ENCODE measurements around the gene LALBA.
"Not testable (repeated sequence)": the region's sequence is repeated elsewhere in the genome, so short reads cannot be mapped to it uniquely, and the experiment has no call there.

LALBA gene

GRCh38 chr12:48569946-48570345 is at the start of gene LALBA:
LALBA (minus strand) TSS chr12:48570046; CDS start chr12:48570020, 26 bp downstream.
- in situ Hi-C loops (cut with MboI; ENCODE audit: low sequenced_read_pairs), result no loop called here

- in situ Hi-C loops (cut with MboI; ENCODE audit: low sequenced_read_pairs), result no loop called here
Observed at GRCh38 chr12:48618541-48618940, 48.7 kb upstream of the LALBA start.

GRCh38 chr12:48615681-48616080 is 45.8 kb upstream of the LALBA start:
- in situ Hi-C loops (cut with MboI; ENCODE audit: low sequenced_read_pairs), result no loop called here

DNA sequence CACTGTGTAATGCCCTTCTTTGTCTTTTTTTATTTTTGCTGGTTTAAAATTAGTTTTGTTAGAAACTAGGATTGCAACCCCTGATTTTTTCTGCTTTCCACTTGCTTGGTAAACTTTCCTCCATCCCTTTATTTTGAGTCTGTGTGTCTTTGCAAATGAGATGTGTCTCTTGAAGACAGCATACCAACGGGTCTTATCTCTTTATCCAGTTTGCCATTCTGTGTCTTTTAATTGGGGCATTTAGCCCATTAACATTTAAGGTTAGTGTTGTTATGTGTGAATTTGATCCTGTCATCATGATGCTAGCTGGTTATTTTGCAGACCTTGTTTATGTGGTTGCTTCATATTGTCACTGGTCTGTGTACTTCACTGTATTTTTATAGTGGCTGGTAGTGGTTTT is 43.5 kb upstream of the LALBA start:
- in situ Hi-C loops (cut with MboI; ENCODE audit: low sequenced_read_pairs), result no loop called here

DNA sequence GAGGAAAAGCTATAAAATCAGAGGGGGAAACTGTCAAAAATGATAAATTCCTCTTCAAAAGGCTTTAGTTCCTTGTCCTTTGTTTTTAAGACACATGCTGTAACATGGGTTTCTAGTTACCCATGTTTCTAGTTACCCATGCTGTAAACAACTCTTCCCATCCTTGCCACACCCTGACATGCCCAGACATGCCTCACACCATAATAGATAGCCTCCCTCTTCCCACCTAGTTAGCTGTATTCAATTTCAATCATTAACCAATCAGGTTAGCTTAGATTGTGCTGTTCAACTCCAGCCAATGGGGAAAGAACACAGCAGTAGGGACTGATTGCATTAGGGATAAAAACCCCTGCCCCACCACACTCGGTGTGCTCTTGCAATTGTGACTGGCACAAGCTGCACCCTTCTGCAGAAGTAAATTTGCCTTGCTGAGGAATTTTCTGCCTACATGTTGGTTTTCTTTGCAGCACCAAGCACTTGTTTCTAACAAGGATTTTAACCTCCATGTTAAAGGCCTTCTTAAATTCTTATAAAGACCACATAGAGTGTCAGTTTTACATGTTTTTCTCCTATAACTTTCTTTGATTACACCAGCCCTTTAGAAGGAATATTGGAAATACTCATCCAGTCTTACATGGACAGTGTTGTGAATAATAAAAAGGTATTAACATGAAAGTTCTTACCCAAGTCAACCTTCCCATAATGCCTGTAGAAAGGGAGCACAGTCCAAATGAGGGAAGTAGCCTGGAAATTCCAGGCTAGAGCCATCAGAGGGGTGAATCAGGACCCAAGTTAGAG is 32.5 kb upstream of the LALBA start:
- in situ Hi-C loops (cut with MboI; ENCODE audit: low sequenced_read_pairs), result no loop called here

- in situ Hi-C loops (cut with MboI; ENCODE audit: low sequenced_read_pairs), result no loop called here
Observed at GRCh38 chr12:48601013-48601756, 31.3 kb upstream of the LALBA start.

- in situ Hi-C loops (cut with MboI; ENCODE audit: low sequenced_read_pairs), result no loop called here
Observed at GRCh38 chr12:48600552-48600951, 30.7 kb upstream of the LALBA start.

DNA sequence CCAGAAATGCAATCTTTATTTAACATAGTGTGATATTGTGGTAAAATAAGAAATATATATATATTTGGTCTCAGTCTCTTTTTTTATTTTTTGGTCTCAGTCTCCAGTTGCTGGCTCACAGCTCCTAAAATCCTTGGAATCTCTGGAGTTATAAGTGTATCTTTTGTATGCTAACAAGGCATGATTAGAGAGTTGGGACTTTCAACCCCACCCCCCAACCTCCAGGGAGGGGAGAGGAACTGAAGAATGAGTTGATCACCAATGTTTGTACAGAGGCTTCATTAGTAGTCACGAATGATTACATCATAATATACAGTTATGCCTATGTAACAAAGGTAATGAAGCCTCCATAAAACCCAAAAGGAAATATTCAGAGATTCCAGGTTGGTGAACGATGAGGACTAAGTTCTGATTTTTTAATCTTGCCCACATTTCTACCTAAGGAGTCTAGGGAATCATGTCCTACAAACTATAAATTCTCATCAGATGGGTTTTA is 22.8 kb upstream of the LALBA start:
- in situ Hi-C loops (cut with MboI; ENCODE audit: low sequenced_read_pairs), result no loop called here

- in situ Hi-C loops (cut with MboI; ENCODE audit: low sequenced_read_pairs), result no loop called here
Observed at GRCh38 chr12:48586361-48586760, 16.5 kb upstream of the LALBA start.

DNA sequence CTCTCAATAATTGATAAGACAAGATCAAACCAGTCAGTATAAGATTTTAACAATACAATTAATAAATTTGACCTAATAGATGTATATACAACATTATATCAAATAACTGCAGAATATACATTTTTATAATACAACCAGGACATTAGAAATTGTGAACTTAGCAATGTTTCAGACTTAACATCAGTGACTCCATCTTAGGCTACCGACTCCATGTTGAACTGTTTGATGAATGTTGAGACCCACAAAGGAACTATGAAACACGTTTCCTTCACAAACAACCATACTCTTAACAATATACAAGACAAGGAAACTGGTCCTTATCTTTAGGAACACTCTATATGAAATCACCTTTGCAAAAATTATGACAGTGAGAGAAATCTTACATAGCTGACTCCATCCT is 13.9 kb upstream of the LALBA start:
- in situ Hi-C loops (cut with MboI; ENCODE audit: low sequenced_read_pairs), result no loop called here

DNA sequence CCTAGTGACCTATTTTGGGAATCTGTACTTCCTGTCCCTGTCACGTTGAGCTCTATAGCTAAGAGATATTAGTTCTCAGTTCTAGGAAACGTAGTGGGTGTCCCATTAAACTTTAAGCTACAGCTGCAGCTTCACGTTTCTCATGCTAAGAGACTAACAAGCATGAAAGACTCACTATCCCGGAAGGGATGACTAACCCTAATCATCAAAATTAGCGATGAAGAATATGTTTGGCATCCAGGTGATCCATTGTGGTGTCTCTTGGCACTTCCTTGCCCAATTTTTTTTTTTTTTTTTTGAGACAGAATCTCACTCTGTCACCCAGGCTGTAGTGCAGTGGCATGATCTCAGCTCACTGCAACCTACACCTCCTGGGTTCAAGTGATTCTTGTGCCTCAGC is 11.0 kb upstream of the LALBA start:
- in situ Hi-C loops (cut with MboI; ENCODE audit: low sequenced_read_pairs), result no loop called here

DNA sequence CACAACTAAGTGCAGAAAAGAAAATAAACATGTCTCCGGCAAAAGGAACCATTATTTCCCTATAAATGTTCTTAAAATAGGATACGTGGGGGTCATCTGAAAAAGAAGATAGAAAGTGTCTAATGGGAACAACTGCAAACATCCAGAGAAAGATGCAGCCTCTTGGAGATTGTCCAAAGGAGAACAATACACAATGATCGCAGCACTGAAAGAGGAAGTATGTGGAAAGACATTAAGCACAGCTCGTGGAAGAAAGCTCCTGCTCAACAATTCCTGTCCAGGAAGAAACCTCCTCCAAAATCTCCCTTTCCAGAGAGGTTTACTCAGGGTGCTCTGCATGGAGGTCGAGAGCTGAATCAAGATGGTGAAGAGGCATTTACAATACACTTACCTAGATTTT is 2.5 kb upstream of the LALBA start:
- in situ Hi-C loops (cut with MboI; ENCODE audit: low sequenced_read_pairs), result no loop called here

DNA sequence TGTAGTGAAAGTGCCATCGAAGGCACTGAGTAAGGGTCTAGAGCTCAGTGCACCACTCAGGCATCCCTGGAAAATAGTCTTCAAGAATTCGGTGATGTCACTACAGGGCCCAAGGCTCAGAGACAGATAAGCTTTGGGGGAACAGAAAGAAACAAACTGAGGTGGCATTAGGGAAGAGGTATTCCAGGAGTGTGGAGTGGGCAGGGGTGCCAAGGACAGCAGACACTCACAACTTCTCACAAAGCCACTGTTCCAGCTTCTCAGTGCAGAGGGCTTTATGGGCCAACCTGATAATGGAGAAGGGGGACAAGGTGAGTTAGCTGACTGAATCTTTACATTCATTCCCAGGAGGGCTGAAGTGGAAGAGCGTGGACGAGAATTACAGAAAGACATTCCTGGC is 2.1 kb downstream of the LALBA start:
- in situ Hi-C loops (cut with MboI; ENCODE audit: low sequenced_read_pairs), result no loop called here

DNA sequence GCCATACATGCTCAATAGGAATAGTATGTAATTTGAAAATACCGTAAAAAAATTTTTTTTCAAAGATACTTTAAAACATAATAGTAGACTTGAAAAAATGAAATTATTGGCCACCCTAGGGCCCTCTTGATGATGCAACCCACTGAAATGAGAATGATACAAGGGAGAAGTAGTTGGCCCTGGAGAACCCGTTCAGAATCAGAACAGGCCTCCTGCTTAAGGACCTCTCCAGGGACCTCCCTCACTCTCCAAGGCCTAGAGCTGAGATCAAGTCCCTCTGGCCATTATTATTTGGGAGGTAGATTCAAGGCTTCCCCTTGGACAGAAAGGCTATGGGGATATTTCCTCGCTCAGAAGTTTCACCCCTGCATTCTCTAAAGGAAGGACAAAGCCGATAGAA is 11.9 kb downstream of the LALBA start:
- in situ Hi-C loops (cut with MboI; ENCODE audit: low sequenced_read_pairs), result no loop called here

GRCh38 chr12:48556631-48557030 is 13.2 kb downstream of the LALBA start:
- in situ Hi-C loops (cut with MboI; ENCODE audit: low sequenced_read_pairs), result no loop called here

GRCh38 chr12:48553666-48554343 is 16.0 kb downstream of the LALBA start:
- in situ Hi-C loops (cut with MboI; ENCODE audit: low sequenced_read_pairs), result not testable (repeated sequence)

DNA sequence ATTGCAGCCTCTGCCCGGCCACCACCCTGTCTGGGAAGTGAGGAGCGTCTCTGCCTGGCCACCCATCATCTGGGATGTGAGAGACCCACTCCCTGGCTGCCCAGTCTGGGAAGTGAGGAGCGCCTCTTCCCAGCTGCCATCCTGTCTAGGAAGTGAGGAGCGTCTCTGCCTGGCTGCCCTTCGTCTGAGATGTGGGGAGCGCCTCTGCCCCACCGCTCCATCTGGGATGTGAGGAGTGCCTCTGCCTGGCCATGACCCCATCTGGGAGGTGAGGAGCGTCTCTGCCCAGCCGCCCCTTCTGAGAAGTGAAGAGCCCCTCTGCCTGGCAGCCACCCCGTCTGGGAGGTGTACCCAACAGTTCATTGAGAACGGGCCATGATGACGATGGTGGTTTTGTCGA is 18.2 kb downstream of the LALBA start:
- in situ Hi-C loops (cut with MboI; ENCODE audit: low sequenced_read_pairs), result not testable (repeated sequence)

DNA sequence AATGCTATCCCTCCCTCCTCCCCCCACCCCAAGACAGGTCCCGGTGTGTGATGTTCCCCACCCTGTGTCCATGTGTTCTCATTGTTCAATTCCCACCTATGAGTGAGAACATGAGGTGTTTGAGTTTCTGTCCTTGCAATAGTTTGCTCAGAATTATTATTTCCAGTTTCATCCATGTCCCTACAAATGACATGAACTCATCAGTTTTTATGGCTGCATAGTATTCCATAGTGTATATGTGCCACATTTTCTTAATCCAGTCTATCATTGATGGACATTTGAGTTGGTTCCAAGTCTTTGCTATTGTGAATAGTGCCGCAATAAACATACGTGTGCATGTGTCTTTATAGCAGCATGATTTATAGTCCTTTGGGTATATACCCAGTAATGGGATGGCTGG is 22.8 kb downstream of the LALBA start:
- in situ Hi-C loops (cut with MboI; ENCODE audit: low sequenced_read_pairs), result not testable (repeated sequence)

DNA sequence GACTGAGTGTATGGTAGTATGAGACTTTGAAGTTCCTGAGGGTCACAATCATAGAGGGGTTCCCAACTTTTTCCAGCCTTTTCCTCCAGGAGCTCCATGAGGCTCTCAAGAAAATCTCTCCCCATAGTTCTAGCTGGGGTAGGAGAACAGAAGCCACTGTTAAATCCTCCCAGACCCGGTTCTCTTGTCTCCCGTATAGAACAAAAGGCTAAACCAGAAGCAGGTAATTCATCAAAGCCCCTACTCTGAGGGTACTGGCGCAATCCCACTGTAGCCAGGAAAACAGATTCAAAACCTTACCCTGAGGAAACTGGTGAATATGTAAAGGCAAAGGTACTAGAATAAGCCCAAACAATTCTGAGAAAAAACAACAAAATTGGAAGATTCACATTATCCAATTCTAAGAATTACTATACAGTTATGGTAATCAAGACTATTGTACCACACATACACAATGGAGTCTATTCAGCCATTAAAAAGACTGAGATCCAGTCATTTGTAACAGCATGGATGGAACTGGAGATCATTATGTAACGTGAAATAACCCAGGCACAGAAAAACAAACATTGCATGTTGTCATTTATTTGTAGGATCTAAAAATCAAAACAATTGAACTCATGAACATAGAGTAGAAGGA is 23.9 kb downstream of the LALBA start:
- in situ Hi-C loops (cut with MboI; ENCODE audit: low sequenced_read_pairs), result no loop called here

GRCh38 chr12:48542300-48542928 is 27.4 kb downstream of the LALBA start:
- in situ Hi-C loops (cut with MboI; ENCODE audit: low sequenced_read_pairs), result no loop called here

DNA sequence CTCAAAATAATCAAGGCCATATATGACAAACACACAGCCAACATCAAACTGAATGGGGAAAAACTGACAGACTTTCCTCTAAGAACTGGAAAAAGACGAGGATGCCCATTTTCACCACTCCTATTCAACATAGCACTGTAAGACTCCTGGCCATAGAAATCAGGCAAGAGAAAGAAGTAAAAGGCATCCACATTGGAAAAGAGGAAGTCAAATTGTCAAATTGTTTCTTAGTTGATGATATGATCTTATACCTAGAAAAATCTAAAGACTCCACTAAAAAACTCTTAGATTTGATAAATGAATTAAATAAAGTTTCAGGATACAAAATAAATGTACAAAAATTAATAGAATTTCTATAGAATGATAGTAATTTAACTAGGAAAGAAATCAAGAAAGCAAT is 33.2 kb downstream of the LALBA start:
- in situ Hi-C loops (cut with MboI; ENCODE audit: low sequenced_read_pairs), result no loop called here

Measured in hTERT RPE-1 (cell line).